Neural progenitor cell (in vitro differentiated cells): ENCODE measurements around the gene TRPM3.

Experiments used
- CTCF ChIP-seq: fragments of 200-600 bp; sonication (generic); IDR thresholded peaks from 2 replicates; pipeline ENCODE4 v1.5.1; 2017; ENCODE audit warnings: antibody characterized with exemption, mild to moderate bottlenecking
- EZH2 ChIP-seq: fragments of 200-600 bp; sonication (generic); IDR thresholded peaks from 2 replicates; pipeline ENCODE4 v1.6.1; 2017; ENCODE audit warnings: antibody characterized with exemption, mild to moderate bottlenecking, moderate library complexity
- EZH2phosphoT487 ChIP-seq: fragments of 200-600 bp; sonication (generic); IDR thresholded peaks from 2 replicates; pipeline ENCODE4 v1.6.1; 2017; ENCODE audit warnings: antibody characterized with exemption

GRCh38 chr9:70630971-70631370 lies 490.4 kb downstream of the TRPM3 start:
- no peak for TF ChIP-seq CTCF
- no peak for TF ChIP-seq EZH2phosphoT487
- TF ChIP-seq EZH2, result no peak
